ENCODE results near the gene RGS1. TPM values are rescaled to one million over a fixed set of nuclear protein-coding genes. Genes with fewer than 3 reads are reported as not detected.

Gene RGS1
- polyA plus RNA-seq, 1 of the 3 experiments (the other 2 are of a cell fraction), result 0.12 TPM

- Histone ChIP-seq H3K9ac (no peak overlapping the region), H3K9me2 (no peaks in the 10 kb centered on the region), H2AFZ (ENCODE audit: low read depth) (no peak overlapping the region), H3K4me3 (ENCODE audit: low read depth in 2 of 2, low read length in 1 of 2) (no peak overlapping the region), H3K4me2 (no peak overlapping the region), H3K9me3 (no peaks in the 10 kb centered on the region), H4K20me1 (ENCODE audit: insufficient read depth) (no peaks in the 10 kb centered on the region), H3K79me2 (ENCODE audit: insufficient read depth) (no peaks in the 10 kb centered on the region), H3K36me3 (replicated peaks in 1 of 2; ENCODE audit: control insufficient read depth in 1 of 2, insufficient read depth in 2 of 2, low read length in 1 of 2) (no peaks in the 10 kb centered on the region), H3K27me3 (ENCODE audit: insufficient read depth) (no peaks in the 10 kb centered on the region), H3K4me1 (ENCODE audit: control insufficient read depth in 1 of 2, insufficient read depth in 2 of 2, low read depth in 1 of 2, low read length in 1 of 2) (peaks cover 0 to 8% of the 10 kb centered on the region in 2 experiments; a peak in 2 of 4 replicates), H3K27ac (ENCODE audit: low read depth in 2 of 2, low read length in 1 of 2) (no peak overlapping the region), H3F3A (replicated peaks; ENCODE audit: insufficient read depth) (peaks cover 3% of the 10 kb centered on the region)
- 80% methylated on average over 1 of the region's 1 CpG for WGBS (ENCODE audit: low lambda C conversion rate)
- DNase-seq, result no peak
- TF ChIP-seq, protein P1, sequence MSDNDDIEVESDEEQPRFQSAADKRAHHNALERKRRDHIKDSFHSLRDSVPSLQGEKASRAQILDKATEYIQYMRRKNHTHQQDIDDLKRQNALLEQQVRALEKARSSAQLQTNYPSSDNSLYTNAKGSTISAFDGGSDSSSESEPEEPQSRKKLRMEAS (IDR thresholded peaks at IDR 0.05; ENCODE audit: low read depth), result no peak
- TF ChIP-seq CHD2 (IDR thresholded peaks at IDR 0.05; ENCODE audit: low read length, partially characterized antibody), result no peak
- TF ChIP-seq RAD21 (IDR thresholded peaks at IDR 0.05; ENCODE audit: low read length), result no peak
- TF ChIP-seq POLR2AphosphoS5 (IDR thresholded peaks at IDR 0.05; ENCODE audit: low read depth, low read length), result no peak
- no peak for TF ChIP-seq RXRA (IDR thresholded peaks at IDR 0.05; ENCODE audit: borderline replicate concordance, low read depth)
- no peak for TF ChIP-seq JUND (IDR thresholded peaks at IDR 0.05)
- TF ChIP-seq ELF1 (IDR thresholded peaks at IDR 0.05), result no peak
- no peak for TF ChIP-seq YY1 (IDR thresholded peaks at IDR 0.05; ENCODE audit: low read depth)
- TF ChIP-seq, protein P2, sequence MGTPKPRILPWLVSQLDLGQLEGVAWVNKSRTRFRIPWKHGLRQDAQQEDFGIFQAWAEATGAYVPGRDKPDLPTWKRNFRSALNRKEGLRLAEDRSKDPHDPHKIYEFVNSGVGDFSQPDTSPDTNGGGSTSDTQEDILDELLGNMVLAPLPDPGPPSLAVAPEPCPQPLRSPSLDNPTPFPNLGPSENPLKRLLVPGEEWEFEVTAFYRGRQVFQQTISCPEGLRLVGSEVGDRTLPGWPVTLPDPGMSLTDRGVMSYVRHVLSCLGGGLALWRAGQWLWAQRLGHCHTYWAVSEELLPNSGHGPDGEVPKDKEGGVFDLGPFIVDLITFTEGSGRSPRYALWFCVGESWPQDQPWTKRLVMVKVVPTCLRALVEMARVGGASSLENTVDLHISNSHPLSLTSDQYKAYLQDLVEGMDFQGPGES (IDR thresholded peaks at IDR 0.05; ENCODE audit: low read depth, low read length), result no peak
- POLR2A ChIA-PET, result no interaction called here
- CTCF ChIA-PET, result interaction anchor here (11.5 kb wide), 1 partner anchor 127 kb away, joined by 107 read pairs; no protein-coding TSS in a partner anchor
Observed at GRCh38 chr1:192602757-192603156, 27.2 kb downstream of the RGS1 start.

DNA sequence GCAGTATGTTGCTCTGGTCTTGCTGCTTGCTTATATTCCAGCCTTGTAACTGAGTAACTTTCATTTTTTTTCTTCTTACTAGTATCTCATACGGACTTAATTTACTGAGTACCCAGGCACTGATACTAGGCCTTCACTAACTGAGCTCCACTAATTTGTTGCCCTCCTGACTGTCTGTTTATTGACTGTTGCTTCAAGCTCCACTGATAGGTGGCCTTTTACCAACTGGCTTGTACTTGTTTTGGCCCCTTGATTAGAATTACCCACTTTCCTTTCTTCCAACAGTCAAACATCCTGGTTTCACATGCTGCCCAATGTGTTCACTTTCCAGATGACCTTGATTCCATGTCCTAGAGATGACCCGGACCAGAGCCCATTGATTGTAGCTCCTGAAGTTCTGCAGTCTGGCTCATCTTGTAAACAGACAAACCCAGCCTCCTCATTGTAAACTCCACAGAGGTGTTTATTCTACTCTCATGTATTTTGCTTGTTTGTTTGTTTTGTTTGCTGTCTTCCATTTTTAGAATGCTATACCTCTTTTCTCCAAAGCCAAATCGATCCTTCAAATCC lies 27.7 kb downstream of the RGS1 start:
- Histone ChIP-seq H3F3A (replicated peaks; ENCODE audit: insufficient read depth) (peaks cover 3% of the 10 kb centered on the region), H3K4me3 (ENCODE audit: low read depth in 2 of 2, low read length in 1 of 2) (no peak overlapping the region), H3K36me3 (replicated peaks in 1 of 2; ENCODE audit: control insufficient read depth in 1 of 2, insufficient read depth in 2 of 2, low read length in 1 of 2) (no peaks in the 10 kb centered on the region), H3K4me2 (no peak overlapping the region), H2AFZ (ENCODE audit: low read depth) (no peak overlapping the region; the same call in 1 of the 2 replicates), H3K79me2 (ENCODE audit: insufficient read depth) (no peaks in the 10 kb centered on the region), H3K9ac (no peak overlapping the region), H3K27ac (ENCODE audit: low read depth in 2 of 2, low read length in 1 of 2) (no peak overlapping the region), H3K4me1 (ENCODE audit: control insufficient read depth in 1 of 2, insufficient read depth in 2 of 2, low read depth in 1 of 2, low read length in 1 of 2) (peaks cover 0 to 8% of the 10 kb centered on the region in 2 experiments; a peak in 2 of 4 replicates), H3K9me2 (no peaks in the 10 kb centered on the region), H4K20me1 (ENCODE audit: insufficient read depth) (no peaks in the 10 kb centered on the region), H3K27me3 (ENCODE audit: insufficient read depth) (no peaks in the 10 kb centered on the region), H3K9me3 (no peaks in the 10 kb centered on the region)
- ChIA-PET CTCF (interaction anchor here (11.5 kb wide), 1 partner anchor 128 kb away, joined by 107 read pairs; no protein-coding TSS in a partner anchor), POLR2A (no interaction called here)
- no peak for TF ChIP-seq REST (IDR thresholded peaks at IDR 0.05; ENCODE audit: low read depth, low read length)
- no peak for TF ChIP-seq EP300 (IDR thresholded peaks at IDR 0.05; ENCODE audit: borderline replicate concordance in 1 of 2, low read depth in 1 of 2, low read length in 1 of 2)
- no peak for TF ChIP-seq TAF1 (IDR thresholded peaks at IDR 0.05; ENCODE audit: borderline replicate concordance, low read depth, low read length)
- no peak for TF ChIP-seq NFIC (IDR thresholded peaks at IDR 0.05; ENCODE audit: borderline replicate concordance)
- TF ChIP-seq YY1 (IDR thresholded peaks at IDR 0.05; ENCODE audit: low read depth), result no peak
- TF ChIP-seq ZBTB33 (IDR thresholded peaks at IDR 0.05; ENCODE audit: borderline replicate concordance, low read depth), result no peak
- no peak for TF ChIP-seq MEF2A (IDR thresholded peaks at IDR 0.05; ENCODE audit: borderline replicate concordance, low read depth)
- TF ChIP-seq NRF1 (IDR thresholded peaks at IDR 0.05; ENCODE audit: low read depth, low read length), result no peak
- TF ChIP-seq, protein P3, sequence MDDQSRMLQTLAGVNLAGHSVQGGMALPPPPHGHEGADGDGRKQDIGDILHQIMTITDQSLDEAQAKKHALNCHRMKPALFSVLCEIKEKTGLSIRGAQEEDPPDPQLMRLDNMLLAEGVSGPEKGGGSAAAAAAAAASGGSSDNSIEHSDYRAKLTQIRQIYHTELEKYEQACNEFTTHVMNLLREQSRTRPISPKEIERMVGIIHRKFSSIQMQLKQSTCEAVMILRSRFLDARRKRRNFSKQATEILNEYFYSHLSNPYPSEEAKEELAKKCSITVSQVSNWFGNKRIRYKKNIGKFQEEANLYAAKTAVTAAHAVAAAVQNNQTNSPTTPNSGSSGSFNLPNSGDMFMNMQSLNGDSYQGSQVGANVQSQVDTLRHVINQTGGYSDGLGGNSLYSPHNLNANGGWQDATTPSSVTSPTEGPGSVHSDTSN (IDR thresholded peaks at IDR 0.05), result no peak
- no peak for DNase-seq
- 64% methylated on average over 3 of the region's 3 CpGs for WGBS (ENCODE audit: low lambda C conversion rate)

Data from SK-N-SH (cell line).